NCI-H146 treated with DMSO at 0.1 percent for 48 hours (cell line): ENCODE measurements around the gene YDJC.
A peak's percentile ranks its signal among the peaks of the same experiment; 100 is the strongest.
"Not testable (repeated sequence)": the region's sequence is repeated elsewhere in the genome, so short reads cannot be mapped to it uniquely, and the experiment has no call there.

ENCODE experiments used
- DNase-seq: peaks from one replicate; lab custom pipeline; 2025; ENCODE audit not compliant: unreplicated experiment; lab: John Stamatoyannopoulos, UW

Gene YDJC, protein sequence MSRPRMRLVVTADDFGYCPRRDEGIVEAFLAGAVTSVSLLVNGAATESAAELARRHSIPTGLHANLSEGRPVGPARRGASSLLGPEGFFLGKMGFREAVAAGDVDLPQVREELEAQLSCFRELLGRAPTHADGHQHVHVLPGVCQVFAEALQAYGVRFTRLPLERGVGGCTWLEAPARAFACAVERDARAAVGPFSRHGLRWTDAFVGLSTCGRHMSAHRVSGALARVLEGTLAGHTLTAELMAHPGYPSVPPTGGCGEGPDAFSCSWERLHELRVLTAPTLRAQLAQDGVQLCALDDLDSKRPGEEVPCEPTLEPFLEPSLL

DNA sequence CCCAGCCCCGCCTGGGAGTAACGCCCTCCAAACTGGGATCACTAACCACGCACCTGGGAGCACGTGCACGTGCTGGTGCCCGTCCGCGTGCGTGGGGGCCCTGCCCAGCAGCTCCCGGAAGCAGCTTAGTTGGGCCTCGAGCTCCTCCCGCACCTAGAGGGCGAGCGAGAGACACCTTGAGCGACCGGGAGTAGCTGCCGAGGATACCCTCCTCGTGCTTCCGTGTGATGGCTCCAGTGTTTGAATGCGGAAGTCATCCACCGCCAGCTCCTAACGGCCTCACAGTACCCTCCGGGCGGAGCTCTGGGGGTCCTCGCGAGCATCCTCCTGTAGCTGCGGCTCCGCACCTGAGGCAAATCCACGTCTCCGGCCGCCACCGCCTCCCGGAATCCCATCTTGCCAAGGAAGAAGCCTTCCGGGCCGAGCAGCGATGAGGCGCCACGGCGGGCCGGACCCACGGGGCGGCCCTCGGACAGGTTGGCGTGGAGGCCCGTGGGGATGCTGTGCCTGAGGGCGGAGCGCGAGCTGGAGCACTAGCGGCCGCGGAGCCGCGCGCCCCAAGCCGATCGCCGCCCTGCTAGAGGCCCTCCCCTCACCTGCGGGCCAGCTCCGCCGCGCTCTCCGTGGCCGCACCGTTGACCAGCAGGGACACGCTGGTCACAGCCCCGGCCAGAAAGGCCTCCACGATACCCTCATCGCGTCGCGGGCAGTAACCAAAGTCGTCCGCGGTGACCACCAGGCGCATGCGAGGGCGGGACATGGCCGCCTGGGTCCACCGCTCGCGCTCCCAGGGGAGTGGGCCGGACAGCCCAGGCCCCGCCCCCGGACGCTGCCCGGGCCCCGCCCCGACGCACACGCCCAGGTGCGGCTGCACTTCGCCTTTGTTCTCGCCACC, at the start of gene YDJC:
Gene YDJC (minus strand): TSS at position 768 of the 895 bp plus-strand sequence. CDS start 8 bp downstream, at position 760.
- DNase-seq: peak; percentile 65

DNA sequence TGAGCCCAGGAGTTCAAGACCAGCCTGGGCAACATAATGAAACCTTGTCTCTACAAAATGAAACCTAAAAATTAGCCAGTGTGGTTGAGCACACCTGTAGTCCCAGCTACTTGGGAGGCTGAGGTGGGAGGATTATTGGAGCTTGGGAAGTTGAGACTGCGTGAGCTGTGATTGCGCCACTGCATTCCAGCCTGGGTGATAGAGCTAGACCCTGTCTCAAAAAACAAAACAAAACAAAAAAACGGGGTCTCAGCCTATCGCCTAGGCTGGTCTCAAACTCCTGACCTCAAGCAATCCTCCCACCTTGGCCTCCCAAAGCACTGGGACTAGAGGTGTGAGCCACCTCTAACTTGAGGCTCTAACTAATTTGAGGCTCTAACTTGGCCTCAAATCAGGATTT, 49.6 kb upstream of the YDJC start:
- DNase-seq: no peak

DNA sequence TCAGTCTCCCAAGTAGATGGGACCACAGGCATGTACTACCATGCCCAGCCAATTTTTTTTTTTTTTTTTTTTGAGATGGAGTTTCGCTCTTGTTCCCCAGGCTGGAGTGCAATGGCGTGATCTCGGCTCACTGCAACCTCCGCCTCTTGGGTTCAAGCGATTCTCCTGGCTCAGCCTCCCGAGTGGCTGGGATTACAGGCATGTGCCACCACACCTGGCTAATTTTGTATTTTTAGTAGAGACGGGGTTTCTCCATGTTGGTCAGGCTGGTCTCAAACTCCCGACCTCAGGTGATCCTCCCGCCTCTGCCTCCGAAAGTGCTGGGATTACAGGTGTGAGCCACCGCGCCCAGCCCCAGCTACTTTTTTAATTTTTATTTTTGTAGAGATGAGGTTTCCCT, 49.0 kb upstream of the YDJC start:
- DNase-seq: not testable (repeated sequence)

DNA sequence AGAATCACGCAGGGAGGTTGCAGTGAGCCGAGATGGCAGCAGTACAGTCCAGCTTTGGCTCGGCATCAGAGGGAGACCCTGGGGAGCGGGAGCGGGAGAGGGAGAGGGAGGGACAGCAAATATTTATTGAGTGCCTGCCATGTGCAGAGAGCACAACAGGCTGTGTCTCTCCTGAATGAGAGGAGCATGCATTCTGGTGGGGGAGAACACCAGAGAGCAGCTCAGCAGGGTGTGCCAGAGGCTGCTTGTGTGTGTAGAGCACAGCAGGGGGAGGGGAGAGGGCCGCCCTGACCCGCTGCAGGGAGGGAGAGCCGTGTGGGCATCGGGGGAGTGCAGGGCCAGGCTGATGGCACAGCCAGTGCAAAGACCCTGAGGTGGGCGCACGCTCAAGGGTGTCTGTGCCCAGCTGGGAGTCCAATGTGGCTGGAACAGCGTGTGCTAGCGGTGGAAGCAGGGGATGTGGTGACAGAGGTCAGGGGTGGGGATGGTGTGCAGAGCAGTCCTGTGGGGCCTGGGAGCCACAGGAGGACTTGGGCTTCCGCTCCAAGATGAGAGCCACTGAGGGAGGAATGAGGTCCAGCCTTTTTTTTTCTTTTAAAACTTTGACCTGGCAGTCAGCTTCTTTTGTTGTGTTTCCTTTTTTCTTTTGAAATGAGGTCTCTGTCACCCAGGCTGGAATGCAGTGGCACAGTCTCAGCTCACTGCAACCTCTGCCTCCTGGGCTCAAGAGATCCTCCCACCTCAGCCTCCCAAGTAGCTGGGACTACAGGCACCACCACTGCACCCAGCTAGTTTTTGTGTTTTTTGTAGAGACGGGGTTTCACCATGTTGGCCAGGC, 48.0 kb upstream of the YDJC start:
- DNase-seq: no peak

DNA sequence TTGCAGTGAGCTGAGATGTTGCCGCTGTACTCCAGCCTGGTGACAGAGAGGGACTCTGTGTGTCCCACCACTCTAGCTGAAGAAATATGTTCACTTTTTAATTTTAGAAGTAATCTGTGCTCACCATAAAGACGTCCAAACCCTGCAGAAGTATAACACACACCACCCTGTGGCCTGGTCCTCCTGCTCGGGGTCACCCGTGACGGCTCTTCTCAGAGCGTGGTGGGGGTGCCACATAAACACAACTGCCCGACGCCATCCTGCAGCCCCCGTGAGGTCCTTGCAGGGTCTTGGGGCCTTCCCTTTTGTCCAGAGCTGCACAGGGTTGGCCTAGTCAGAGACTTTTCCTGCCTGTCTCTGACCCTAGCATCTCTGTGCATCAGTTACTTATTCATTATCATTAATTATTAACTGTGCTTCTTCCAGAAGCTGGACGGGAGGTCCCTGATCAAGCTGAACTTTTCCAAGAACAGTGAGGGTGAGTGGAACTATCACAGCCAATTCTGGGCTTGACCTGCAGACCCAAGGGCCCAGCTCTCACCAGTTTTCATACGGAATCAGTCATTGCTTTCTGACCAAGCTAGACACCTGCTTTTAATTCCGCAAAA, 44.9 kb upstream of the YDJC start:
- no peak for DNase-seq

DNA sequence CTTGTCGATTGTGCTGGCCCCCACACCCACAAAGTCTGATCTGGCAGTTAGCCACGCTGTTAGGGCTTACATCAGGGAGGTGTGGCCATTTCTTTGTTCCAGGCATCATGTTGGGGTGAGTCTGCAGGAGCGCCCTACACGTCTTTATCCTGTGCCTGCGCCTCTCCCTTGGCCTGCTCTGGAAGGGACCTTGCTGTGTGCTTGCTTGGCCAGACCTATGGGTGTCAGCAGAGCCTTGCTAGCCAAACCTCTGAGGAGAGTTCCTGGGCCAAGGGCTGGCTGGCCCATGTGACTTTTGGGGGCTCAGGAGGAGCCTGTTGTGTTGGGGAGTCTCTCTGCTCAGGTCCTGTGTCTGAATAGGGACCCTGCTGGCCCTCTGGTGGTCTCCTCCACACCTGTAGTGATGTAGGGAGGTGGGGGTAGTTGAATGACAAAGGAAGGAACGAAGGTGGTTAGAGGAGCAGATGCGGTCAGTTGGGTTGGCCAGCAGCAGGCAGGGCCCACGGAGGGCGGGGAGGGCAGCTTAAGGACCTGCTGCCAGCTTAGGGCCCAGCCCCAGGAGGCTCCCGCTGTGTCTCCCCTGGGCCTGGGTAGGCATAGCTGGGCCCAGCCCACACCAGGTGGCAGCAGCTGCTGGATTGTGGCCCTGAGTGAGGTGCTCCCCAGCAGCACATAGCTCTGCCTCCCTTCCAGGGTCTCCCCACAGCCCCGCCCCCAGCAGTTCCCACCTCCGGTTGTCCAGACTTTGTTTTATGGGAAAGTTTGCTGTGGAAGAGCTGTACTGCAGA, 43.9 kb upstream of the YDJC start:
- no peak for DNase-seq

DNA sequence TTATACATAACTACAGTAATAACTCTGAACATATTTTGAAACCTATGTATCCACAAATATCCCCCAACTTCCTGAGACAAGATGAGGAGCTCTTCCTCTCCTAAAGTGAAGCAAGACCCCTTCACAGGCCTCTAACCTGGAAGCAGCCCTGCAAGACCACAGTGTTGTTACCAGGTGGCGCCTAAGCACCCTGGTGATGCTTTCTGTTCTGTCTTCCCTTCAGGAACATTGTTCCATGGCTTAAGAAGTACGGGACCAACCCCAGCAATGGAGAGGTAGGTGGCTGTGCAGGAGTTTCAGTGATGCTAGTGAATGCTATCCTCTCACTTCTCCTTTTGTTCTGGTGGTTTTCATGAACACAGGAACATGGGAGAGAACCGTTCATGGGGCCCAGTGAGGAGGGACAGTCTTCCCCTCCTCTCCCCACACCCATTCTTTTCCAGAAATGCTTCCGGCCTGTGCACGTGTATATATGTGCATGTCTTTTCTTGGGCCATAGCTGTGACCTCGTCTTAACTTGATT, 42.3 kb upstream of the YDJC start:
- no peak for DNase-seq

DNA sequence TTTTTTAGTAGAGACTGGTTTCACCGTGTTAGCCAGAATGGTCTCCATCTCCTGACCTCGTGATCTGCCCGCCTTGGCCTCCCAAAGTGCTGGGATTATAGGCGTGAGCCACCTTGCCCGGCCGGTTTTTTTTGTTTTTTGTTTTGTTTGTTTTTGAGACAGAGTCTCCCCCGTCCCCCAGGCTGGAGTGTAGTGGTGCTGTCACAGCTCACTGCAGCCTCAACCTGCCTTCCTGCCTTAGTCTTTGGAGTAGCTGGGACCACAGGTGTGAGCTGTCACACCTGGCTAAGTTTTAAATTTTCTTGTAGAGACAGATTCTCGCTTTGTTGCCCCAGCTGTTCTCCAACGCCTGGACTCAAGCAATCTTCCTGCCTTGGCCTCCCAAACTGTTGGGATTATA, 39.2 kb upstream of the YDJC start:
- no peak for DNase-seq

DNA sequence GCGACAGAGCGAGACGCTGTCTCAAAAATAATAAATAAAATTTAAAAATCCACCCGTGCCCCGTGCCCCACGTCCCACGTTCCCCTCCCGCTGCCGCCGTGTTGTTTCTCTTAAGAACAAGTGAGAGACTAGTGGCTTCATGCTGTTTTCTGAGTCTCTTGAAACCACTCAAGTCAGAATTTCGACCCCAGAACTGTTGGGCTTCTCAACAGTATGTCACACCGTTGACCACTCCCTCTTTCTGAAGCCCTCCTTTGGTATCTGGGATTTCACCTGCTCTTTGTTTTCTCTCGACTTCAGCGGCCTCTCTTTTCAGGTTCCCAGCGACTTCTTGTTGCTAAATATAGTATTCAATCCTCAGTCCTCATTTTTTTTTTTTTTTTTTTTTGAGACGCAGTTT, 37.0 kb upstream of the YDJC start:
- DNase-seq: no peak

DNA sequence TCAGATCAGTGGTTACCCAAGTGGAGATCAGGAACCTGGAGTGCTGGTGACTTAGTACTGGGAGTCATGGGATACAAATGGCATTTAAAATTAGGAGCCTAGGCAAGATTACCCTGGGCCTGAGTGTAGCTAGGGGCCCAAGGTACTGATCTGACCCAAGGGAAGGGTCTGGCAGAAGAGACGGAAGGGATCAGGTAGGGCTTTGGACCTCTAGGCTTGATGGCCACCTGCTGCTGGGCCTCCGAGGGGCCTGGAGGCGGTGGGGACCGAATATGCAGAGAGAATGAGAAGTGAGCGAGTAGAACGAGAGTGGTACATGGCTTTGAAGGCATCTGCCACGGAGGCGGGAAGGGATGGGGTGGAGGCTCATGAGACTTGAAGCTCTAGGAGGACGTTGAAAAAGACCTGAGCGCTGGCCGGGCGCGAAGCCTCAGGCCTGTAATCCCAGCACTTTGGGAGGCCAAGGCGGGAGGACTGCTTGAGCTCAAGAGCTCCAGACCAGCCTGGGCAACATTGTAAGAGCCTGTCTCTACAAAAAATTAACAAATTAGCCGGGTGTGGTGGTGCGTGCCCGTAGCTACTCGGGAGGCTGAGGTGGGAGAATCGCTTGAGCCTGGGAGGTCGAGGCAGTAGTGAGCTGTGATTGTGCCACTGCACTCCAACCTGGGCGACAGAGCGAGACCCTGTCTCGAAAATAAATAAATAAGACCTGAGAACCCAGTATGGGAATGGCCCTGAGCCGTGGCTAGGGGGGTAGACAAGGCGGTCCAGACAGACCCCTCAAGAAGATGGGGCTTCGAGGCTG, 35.4 kb upstream of the YDJC start:
- no peak for DNase-seq

DNA sequence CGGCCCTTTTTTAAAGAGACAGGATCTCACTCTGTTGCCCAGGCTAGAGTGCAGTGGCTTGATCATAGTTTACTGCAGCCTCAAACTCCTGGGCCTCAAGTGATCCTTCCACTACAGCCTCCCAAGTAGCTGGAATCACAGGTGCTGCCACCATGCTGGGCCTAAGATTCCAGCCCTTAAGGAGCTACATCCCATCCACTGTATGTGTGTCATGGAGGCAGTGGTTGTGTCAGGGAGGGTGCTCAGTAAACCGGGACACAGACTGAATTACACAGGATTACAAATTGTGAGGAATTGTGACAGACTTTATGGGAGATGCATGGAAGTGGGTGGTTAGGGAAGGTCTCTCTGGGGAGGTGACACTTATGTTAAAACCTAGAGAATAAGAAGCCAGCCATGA, 33.9 kb upstream of the YDJC start:
- DNase-seq: no peak

DNA sequence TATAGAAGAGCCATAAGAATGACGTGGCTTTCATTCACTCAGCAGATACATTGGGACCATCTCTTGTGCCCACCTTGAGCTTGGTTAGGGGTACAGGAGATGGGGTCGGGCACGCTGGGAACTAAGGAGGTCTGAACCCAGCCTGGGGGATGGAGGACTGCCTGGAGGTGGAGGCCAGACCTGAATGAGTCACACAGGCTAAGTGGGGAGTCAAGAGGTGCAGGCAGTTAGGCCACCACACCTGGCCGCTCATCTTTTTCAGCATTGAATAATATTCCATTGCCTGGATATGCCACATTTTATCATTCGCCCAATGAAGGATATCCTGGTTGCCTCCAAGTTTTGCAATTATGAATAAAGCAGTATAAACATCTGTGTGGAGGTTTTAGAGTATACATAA, 32.2 kb upstream of the YDJC start:
- DNase-seq: no peak

DNA sequence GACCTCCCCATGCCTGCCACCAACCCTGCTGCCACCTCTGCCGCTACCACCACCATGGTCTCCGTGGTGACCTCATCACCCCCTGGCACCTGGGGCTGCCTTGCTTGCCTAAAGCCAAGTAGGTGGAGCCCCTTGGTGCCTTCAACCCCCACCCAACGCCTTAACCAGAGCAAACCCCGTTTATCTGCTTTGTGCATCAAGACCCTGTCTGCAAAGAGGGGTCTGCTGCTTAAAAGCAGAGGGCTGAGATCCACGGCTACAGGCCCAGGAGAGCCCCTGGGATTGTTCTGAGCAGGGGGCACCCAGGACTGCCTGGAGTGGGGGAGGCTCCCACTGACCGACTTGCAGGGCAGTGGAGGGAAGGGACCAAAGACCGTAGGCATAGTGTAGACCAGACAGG, 31.1 kb upstream of the YDJC start:
- DNase-seq: no peak

DNA sequence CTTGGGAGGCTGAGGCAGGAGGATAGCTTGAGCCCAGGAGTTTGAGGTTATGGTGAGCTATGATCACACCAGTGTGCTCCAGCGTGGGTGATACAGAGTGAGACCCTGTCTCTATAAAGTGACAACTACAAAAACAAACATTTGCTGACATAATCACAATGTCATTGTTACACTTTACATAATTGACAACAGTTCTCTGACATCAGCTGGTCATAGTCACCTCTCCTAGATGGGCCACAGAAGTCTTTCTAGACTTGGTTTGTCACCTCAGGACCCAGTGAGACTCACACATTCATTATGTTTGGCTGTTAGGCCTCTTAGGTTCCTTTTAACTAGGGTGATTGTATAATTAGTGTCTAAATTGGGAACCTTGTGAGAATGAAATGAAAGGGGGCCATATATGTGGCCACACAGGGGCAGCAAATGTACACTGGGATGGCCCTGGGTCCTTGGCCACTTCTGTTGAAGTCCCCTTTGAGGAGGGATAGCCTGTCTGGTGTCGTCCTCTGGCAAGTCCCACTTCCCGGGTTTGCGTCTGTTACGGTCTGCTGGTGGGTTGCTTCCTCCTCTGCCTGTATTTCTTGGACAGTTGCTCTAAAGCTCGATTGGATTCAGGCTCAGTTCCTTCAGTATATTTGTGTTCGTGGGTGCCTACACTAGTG, 30.2 kb upstream of the YDJC start:
- DNase-seq: no peak

DNA sequence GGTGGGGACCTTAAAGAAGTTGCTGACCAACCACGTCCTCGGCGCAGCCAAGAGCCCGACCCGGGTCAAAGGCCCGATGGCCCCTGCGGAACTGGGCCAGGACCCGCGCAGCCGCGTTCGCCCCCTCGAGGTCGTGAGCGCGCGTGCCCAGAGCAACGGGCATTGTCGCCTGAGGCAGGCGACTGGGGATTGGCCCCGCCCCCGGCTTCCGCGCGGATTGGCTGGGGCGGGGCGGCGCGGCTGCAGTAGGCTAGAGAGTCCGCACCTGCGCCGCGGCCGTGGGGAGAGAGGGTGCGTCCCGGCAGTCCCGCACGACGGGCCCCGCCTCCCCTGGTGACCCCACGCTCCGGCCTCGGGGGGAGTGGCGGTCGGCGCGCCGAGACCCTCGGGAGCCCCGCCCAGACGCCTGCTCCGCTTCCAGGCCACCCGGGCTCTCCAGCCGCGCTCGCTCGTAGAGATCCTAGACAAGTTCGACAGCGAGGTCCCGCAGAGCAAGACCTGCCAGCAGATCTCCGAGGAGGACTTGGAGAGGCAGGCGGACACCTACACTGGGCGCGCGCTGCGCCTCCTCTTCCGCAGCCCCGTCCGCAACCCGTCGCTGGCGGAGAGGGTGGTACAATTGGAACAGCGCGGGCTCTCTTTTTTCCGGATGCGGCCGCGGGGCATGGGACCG, 27.7 kb upstream of the YDJC start:
- peak; percentile 58 for DNase-seq

DNA sequence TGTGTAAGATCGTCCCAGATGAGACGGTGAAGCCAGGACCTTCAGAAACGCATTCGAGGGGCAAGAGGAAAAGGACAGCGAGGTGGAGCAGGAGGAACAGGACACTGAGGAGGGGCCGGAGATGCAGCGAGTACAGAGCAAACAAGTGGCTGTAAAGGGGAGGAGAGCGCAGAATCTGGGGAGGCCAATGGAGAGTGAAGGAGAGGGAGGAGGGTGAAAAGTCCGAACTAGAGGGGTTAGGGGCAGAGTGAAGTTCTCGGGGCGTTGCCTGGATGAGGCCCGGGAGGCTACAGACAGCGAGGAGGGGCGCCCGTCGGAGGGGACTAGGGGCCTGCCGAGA, 27.2 kb upstream of the YDJC start:
- DNase-seq: no peak

DNA sequence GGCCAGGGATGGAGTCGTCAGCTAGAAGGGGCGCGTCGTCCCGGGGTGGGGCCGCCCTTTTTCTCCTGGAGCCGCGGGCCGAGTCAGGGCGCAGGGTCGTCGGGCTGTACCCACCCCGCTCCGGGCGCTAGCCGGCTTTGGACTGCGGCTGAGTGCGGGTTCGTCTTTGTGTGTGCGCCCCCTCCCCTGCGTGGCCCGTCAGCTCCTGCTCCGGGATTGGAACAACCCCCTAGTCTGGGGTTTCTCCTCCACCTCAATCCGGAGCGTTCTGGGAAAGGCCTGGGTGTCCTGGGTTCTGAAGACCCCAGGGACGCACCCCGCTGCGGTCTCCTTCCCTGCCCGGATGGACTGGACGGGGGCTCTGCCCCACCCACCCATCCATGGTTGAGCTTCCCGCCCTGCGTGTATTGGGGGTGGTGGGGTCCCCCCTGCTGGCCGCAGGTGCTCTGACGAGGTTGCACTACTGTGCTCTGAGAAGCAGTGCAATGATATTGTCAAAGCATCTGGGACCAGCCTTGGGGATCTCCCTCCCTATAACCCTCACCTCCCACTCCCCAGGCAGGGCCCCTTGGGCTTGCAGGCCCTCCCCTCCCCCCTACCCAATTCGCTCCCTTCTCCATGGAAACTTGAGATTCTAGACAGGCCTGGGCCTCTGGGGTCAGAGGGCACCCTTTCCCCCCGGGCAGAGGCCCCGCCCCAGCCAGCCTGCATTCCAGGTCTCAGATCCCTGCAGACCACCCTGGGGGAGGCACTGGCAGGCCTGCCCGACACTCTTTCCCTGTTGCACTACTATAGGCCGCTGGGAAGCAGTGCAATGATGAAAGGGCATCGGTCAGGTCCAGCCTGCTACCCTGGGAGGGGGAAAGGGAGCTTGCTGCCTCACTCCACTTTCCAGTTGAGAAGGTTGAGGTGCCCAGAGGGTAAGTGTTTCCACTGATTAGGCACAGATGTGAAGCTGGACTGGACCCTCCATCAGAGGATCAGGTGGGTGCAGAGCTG, 23.0 kb upstream of the YDJC start:
- no peak for DNase-seq
